GM12891 (cell line): ENCODE measurements around the gene TULP3.
"Not testable (repeated sequence)": the region's sequence is repeated elsewhere in the genome, so short reads cannot be mapped to it uniquely, and the experiment has no call there.

Experiments used
- DNase-seq: peaks from one replicate; pipeline ENCODE4 v3.0.0; 2011; ENCODE audit warnings: low spot score; ENCODE audit not compliant: insufficient read length
- FAIRE-seq: peaks from 2 replicates; lab custom pipeline; 2011; peaks lifted over from hg19 to GRCh38; lab: Jason Lieb, UNC
- PAX5 ChIP-seq: IDR thresholded peaks from 2 replicates; pipeline ENCODE4 v1.6.1; 2011; ENCODE audit warnings: low read length, moderate library complexity, mild to moderate bottlenecking; ENCODE audit not compliant: insufficient read depth, severe bottlenecking
- POLR2A ChIP-seq: IDR thresholded peaks from 2 replicates; pipeline ENCODE4 v1.6.1; 2011; ENCODE audit warnings: low read depth, low read length, control low read depth
- POLR2AphosphoS5 ChIP-seq: IDR thresholded peaks from 2 replicates; pipeline ENCODE4 v1.6.1; 2011; ENCODE audit warnings: low read depth, low read length, control low read depth
- POU2F2 ChIP-seq: IDR thresholded peaks from 2 replicates; pipeline ENCODE4 v1.6.1; 2011; ENCODE audit warnings: low read depth, mild to moderate bottlenecking, control low read depth, low read length, moderate library complexity
- SPI1 ChIP-seq: IDR thresholded peaks from 2 replicates; pipeline ENCODE4 v1.6.1; 2011; ENCODE audit warnings: low read depth, low read length, control low read depth
- TAF1 ChIP-seq: IDR thresholded peaks from 2 replicates; pipeline ENCODE4 v1.6.1; 2011; ENCODE audit warnings: low read depth, low read length, control low read depth

TULP3 gene

DNA sequence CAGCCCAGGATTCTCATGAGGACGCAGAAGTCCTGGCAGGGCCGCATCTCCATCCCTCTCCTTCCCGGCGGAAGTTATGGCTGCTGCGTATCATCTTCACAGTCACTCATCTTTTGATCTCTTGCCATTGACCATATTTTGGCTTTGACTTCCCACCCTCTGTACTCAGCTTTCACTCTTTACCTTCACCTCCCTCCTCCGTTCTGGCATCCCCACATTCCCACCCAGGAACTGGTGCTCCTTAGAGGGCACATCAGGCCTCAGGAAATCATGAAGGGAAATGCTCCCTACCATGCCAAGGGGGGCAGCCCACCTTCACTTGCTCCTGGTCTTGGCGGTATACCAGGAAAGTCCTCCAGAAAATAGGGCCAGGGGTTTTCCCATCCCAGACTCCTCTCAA is 35.1 kb upstream of the TULP3 start:
- DNase-seq (no peak), FAIRE-seq (no peak)

DNA sequence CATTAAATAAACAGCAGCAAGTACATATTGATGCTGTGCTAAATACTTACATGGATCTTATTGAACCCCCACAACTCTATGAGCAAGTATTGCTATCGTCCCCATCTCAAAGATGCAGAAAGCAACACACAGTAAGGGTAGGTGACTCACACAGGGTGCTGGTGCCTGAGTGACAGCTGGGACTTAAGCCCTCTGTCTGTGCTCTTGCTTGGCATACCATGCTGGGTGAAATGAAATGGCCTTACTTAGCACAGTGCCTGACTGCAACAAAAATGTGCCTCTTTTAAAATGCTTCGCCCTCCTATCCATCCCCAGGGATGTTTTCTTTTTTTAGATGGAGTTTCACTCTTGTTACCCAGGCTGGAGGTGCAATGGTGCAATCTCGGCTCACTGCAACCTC is 34.6 kb upstream of the TULP3 start:
- FAIRE-seq (no peak), DNase-seq (no peak)
- TF ChIP-seq POLR2A = no peak
- no peak for TF ChIP-seq SPI1
- no peak for TF ChIP-seq TAF1
- no peak for TF ChIP-seq POU2F2
- no peak for TF ChIP-seq POLR2AphosphoS5
- TF ChIP-seq PAX5 = no peak

More for the DNA sequence above, 35.1 kb upstream of the TULP3 start:
- no peak for TF ChIP-seq POLR2AphosphoS5
- no peak for TF ChIP-seq TAF1
- TF ChIP-seq SPI1 = no peak
- no peak for TF ChIP-seq POU2F2
- TF ChIP-seq PAX5 = no peak
- TF ChIP-seq POLR2A = no peak

DNA sequence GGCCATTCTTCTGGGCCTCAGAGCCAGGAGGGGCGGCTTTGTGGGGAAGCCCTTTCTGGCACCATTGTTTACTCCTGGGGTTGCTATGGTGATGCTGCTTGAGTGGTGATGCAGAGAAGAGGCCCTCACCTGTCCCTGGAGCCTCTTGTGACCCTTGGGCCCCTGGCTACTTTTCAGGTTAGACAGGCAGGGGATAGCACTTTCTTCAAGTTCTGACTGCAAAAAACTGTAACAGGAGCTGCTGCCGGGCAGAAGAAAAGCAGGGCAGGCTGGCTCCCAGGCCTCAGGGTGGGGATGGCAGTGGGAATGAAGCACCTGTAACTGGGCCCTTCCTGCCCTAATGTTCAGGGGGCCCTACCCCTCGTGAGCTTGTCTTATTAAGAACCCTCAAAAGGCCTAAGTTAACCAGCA is 33.7 kb upstream of the TULP3 start, which contains the start of gene TEX52:
Gene TEX52 (minus strand): TSS at position 19 of the 411 bp plus-strand sequence. CDS start 13 bp downstream, at position 6.
- FAIRE-seq (no peak), DNase-seq (no peak)
- TF ChIP-seq PAX5 (no peak), POLR2AphosphoS5 (no peak), TAF1 (no peak), POU2F2 (no peak), POLR2A (no peak), SPI1 (no peak)

DNA sequence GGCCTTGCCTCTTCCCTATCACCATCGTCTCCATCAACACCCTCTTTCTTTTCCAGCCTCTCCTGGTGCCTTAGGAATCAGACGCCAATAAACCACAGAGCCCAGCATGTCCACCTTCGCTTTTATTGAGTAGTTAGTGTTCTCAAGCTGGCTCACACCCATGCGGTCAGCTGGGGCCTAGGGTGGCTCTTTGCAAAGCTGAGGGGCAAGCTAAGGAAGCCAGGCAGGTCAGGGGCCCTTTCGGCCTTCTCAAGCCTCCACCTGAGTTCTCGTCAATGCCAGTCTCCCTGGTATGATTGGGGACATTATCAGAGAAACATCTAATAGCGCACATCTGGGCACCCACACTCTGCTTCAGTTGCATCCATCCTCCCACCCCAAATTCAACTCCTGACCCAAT is 33.1 kb upstream of the TULP3 start:
- DNase-seq (no peak), FAIRE-seq (no peak)
- TF ChIP-seq PAX5 (no peak), SPI1 (no peak), TAF1 (no peak), POLR2AphosphoS5 (no peak), POU2F2 (no peak), POLR2A (no peak)

DNA sequence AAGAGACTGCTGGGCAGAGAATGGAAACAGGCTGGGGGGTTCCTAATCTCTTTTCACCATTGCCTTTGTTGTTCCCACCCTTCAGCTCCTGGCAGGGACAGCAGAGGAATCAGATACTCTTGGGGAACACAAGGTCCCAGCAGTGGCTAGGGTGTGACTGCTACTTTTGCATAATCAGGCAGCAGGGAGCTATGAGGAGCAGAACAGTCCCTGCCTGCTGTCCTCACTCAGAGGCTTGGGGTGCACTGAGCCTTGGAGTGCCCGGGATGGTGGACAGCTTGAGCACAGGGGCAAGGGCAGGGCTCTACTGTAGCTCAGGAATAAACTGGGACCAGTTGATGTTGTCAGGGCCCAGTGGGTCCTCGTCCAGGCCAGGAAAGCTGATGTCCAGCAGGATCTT is 32.4 kb upstream of the TULP3 start:
- DNase-seq (no peak), FAIRE-seq (no peak)
- TF ChIP-seq SPI1 = no peak
- TF ChIP-seq POLR2AphosphoS5 = 0 out of 2 replicates have a peak, but pooled peaks have one; percentile 49
- no peak for TF ChIP-seq TAF1
- TF ChIP-seq POLR2A = no peak
- TF ChIP-seq POU2F2 = no peak
- no peak for TF ChIP-seq PAX5

DNA sequence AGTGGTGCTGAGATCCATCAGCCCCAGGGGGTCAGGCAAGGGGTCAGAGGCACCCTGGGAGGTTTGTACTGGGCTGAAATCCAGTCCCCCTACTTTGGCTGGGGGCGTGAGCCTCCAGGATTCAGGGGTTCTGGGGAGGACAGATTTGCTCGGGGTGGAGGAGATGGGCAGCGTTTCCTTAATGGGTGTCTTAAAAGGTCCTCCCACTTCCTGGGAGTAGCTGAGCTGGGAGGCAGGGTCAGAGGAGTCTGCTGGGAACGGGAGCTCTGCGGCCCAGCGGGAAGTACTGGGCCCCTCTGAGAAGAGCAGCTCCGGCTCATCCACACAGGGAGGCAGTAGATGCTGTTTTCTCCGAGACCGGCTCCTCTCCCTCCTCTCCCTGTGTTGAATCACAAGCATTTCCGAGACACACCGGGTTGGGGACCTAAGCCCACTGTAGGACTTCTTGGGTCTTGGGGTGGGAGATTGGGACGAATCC is 31.7 kb upstream of the TULP3 start:
- FAIRE-seq (no peak), DNase-seq (no peak)
- TF ChIP-seq POLR2A (no peak), POU2F2 (no peak), POLR2AphosphoS5 (no peak), PAX5 (no peak), TAF1 (no peak), SPI1 (no peak)

DNA sequence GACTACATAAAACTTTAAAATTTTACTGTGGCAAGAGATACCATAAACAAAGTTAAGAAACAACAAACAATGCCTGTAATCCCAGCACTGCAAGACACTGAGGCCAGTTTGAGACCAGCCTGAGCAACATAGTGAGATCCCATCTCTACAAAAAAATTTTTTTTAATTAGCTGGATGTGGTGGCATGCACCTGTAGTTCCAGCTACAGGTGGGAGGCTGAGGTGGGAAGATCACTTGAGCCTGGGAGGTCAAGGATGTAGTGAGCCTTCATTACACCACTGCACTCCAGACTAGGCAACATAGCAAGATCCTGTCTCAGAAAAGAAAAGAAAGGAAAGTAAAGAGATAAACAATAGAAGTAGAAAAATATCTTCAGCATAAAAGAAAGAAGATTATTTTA is 30.5 kb upstream of the TULP3 start:
- FAIRE-seq (no peak), DNase-seq (no peak)
- TF ChIP-seq TAF1 (no peak), POLR2A (no peak), PAX5 (no peak), POU2F2 (no peak), SPI1 (no peak), POLR2AphosphoS5 (no peak)

DNA sequence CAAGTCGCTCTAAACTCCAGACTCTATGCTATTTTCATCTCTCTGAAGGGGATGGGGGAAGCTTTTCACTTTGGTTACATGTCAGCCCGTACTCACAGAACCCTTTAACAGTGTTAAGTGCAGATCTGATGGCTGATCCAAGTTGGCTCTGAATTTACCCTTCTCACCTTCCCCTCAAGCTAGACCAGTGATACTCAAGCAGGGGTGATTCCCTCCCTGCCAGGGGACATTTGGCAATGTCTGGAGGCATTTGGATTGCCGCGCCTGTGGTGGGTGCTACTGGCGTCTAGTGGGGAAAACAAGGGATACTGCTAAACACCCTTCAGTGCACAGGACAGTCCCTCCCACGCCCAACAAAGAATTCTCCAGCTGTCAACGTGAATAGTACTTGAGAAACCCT is 27.8 kb upstream of the TULP3 start:
- DNase-seq = no peak
- no peak for TF ChIP-seq PAX5
- no peak for TF ChIP-seq POLR2AphosphoS5
- FAIRE-seq = no peak

DNA sequence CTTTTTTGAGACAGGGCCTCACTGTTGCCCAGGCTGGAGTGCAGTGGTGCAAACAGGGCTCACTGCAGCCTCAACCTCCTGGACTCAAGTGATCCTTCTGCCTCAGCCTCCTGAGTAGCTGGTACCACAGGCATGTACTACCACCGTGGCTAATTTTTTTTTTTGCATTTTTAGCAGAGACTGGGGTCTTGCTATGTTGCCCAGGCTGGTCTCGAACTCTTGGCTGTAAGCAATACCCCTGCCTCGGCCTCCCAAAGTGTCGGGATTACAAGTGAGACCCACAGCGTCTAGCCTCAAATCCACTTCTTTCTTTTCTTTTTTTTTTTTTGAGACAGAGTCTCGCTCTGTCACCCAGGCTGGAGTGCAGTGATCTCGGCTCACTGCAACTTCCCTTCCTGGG is 27.3 kb upstream of the TULP3 start:
- FAIRE-seq, DNase-seq: not testable (repeated sequence)

DNA sequence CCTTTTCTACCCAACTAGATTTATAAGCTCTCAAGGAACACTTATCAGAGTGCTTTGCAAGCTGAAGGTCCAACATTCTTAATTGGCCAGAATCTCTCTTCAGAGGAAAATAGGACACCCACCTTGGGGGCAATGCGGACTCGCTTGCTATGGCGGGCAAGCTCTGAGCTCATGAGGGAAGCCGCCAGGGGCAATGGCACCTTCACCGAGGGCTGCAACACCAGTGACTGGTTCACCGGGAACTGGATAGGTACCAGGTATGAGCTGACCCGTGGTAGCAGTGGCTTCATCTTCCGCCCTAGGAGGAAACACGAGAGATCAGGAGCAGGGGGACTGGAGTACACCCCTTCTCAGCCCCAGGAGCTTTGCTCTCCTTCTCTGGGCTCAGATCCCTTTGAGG is 26.5 kb upstream of the TULP3 start:
- TF ChIP-seq TAF1 (no peak), POLR2A (no peak), POLR2AphosphoS5 (no peak), PAX5 (no peak), SPI1 (no peak)
- FAIRE-seq (no peak), DNase-seq (no peak)

DNA sequence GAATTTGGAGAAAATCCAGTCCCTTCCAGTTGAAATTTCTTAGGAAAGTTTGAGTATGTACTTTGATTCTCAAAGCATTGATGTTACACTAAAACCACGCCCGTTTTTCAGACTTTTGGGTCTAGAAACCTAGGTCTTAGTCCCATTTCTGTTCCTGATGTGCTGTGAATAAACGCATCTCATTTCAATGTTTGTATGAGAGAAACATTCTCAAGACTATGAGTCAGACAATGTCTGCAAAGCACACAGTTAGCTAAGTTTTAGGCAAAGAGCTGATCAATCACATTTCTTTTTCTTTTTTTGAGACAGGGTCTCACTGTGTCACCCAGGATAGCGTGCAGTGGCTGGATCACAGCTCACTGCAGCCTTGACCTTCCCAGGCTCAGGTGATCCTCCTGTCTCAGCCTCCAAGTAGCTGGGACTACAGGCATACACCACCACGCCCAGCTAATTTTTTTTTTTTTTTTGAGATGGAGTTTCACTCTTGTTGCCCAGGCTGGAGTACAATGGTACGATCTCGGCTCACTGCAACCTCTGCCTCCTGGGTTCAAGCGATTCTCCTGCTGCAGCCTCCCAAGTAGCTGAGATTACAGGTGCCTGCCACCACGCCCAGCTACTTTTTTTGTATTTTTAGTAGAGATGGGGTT is 21.6 kb upstream of the TULP3 start:
- not testable (repeated sequence) for DNase-seq, FAIRE-seq
